ENCODE measurements around the gene AUP1.
A peak's percentile ranks its signal among the peaks of the same experiment; 100 is the strongest.

AUP1 gene

DNA sequence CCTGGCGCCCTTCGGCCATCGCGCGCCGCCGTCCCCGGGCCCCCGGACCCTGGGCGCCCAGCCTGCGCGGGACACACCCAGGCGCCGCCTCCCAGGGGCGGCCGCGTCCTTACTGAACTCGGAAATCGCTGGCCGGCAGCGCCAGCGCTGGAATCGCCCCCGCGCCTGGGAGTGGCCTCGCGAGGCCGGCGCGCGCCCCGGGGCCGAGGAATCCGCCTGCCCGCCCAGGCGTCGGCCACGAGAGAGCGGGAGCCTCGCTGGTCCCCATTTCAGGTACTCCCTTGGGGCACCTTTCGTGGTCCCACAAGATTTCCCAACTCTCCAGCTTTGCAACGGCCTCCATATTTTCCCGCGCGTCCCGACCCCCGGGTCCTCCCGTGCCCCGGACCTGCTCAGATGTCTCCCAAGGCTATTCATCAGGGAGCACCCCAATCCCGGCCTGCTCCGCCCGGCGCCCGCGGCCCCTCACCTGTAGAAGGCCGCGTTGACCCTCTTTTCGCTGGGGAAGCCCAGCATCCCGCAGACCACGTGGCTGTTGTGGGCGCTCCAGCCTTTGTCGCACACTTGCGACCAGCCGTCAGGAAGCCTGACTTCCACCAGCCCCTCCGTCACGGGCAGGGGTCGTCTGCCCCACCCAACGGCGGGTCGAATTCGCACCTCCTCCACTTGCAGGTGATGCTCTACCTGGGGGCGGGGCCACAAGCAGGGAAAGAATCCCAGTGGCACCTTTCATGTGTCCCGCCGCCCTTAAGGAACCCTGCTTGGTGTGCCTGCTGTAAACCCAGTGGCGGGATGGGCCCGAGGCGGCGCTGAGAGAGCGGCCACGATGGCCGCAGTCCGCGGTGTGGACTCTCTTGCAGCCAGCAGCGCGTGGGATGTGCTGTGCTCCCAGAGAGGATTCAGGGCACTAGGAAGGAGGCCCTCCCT is 19.7 kb upstream of the AUP1 start:
- DNase-seq (ENCODE audit: extremely low spot score), result peak; percentile 68
- no peak for TF ChIP-seq NFRKB (IDR thresholded peaks at IDR 0.05)
- peak; percentile 94 for TF ChIP-seq L3MBTL2 (conservative IDR thresholded peaks at IDR 0.05)
- POLR2A ChIA-PET, result interaction anchor here (1.0 to 1.8 kb wide), 7 partner anchors 15 to 77 kb away, joined by 3 to 7 read pairs (median 4); partner anchors contain the start of genes HTRA2 and MRPL53
- CTCF ChIA-PET, result interaction anchor here (0.9 kb wide), 1 partner anchor 37 kb away, joined by 4 read pairs; no protein-coding TSS in a partner anchor

DNA sequence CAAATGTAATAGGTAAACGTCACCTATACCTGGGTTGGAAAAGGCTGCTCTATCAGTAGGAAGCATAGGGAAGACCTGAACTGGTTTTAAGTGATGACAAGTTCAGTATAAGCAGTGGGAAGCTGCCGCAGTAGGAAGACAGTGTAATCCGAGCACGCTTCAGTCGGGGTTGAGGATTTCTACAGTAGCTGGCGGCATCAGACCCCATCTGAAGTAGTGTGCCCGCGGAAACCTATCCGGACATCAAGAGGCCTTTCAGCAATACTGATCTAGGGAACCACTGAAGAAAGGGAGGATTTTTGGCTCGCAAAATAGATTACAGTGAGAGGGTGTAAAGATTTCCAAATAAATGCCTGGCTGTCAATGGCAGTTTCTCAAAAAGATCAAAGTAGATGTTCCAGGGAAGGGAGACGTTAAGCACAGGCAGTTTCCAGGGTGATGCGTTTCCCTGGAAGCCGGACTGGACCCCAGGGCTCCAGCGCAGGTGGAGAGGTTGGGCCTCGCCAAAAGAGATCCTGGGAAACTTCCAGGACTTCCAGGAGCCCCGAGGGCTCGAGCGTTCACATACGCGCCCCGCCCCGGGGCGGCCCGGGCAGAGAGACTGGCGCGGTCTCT is 18.9 kb upstream of the AUP1 start:
- CTCF ChIA-PET, result no interaction called here
- POLR2A ChIA-PET, result interaction anchor here (1.0 to 1.8 kb wide), 4 partner anchors 14 to 76 kb away, joined by 3 to 7 read pairs (median 6); partner anchors contain the start of gene MRPL53
- no peak for TF ChIP-seq FOXM1 (IDR thresholded peaks at IDR 0.05; ENCODE audit: borderline replicate concordance)
- TF ChIP-seq L3MBTL2 (conservative IDR thresholded peaks at IDR 0.05), result peak; percentile 35; the same call in 1 of the 2 replicates
- TF ChIP-seq HDGF (IDR thresholded peaks at IDR 0.05; ENCODE audit: borderline replicate concordance), result no peak
- no peak for TF ChIP-seq ZNF384 (IDR thresholded peaks at IDR 0.05)
- no peak for TF ChIP-seq FOXK2 (IDR thresholded peaks at IDR 0.05)
- TF ChIP-seq BHLHE40 (IDR thresholded peaks at IDR 0.05; ENCODE audit: borderline replicate concordance), result no peak
- no peak for TF ChIP-seq FOXA1 (IDR thresholded peaks at IDR 0.05)
- TF ChIP-seq LEF1 (IDR thresholded peaks at IDR 0.05; ENCODE audit: borderline replicate concordance), result 0 out of 2 replicates have a peak, but pooled peaks have one; percentile 26
- DNase-seq (ENCODE audit: extremely low spot score), result peak; percentile 44

DNA sequence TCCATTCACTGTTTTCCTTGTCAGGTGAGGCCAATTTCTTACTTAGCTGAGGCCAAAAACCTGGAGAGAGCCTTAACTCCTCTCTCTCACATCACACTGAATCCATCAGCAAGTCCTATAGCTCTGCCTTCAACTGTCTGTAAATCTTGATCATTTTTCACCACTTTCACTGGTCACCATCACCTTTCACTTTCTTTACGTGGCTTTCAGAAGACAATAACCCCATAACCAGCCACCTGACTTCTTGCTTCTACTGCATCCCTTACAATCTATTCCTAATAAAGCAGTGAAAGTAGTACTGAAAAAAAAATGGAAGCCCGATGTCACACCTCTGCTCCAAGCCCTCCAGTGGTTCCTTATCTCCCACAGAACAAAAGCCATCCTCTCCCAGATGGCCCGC is 16.5 kb upstream of the AUP1 start:
- ChIA-PET POLR2A (interaction anchor here (0.9 to 1.7 kb wide), 4 partner anchors 12 to 73 kb away, joined by 3 to 6 read pairs (median 4); partner anchors contain the start of genes AUP1, HTRA2 and MRPL53), CTCF (no interaction called here)
- no peak for DNase-seq (ENCODE audit: extremely low spot score)
- TF ChIP-seq SUZ12 (IDR thresholded peaks at IDR 0.05) (no peak), ZNF384 (IDR thresholded peaks at IDR 0.05) (no peak), BHLHE40 (IDR thresholded peaks at IDR 0.05; ENCODE audit: borderline replicate concordance) (no peak), TARDBP (IDR thresholded peaks at IDR 0.05) (no peak), LEF1 (IDR thresholded peaks at IDR 0.05; ENCODE audit: borderline replicate concordance) (no peak), HDGF (IDR thresholded peaks at IDR 0.05; ENCODE audit: borderline replicate concordance) (no peak), ELF4 (IDR thresholded peaks at IDR 0.05) (no peak), FOXK2 (IDR thresholded peaks at IDR 0.05) (no peak), FOXA1 (IDR thresholded peaks at IDR 0.05) (no peak), SP1 (IDR thresholded peaks at IDR 0.05) (no peak), L3MBTL2 (conservative IDR thresholded peaks at IDR 0.05) (no peak), NFRKB (IDR thresholded peaks at IDR 0.05) (no peak)

- POLR2A ChIA-PET, result interaction anchor here (1.4 to 1.7 kb wide), 2 partner anchors 12 to 72 kb away, joined by 3 to 6 read pairs; partner anchors contain the start of gene MRPL53
- CTCF ChIA-PET, result interaction anchor here (0.9 kb wide), 1 partner anchor 40 kb away, joined by 4 read pairs; no protein-coding TSS in a partner anchor
- no peak for TF ChIP-seq PKNOX1 (IDR thresholded peaks at IDR 0.05)
- TF ChIP-seq FOXM1 (IDR thresholded peaks at IDR 0.05; ENCODE audit: borderline replicate concordance), result no peak
- no peak for TF ChIP-seq ELF4 (IDR thresholded peaks at IDR 0.05)
- no peak for TF ChIP-seq HDGF (IDR thresholded peaks at IDR 0.05; ENCODE audit: borderline replicate concordance)
- TF ChIP-seq CTBP1 (IDR thresholded peaks at IDR 0.05; ENCODE audit: borderline replicate concordance), result no peak
- TF ChIP-seq FOXA1 (IDR thresholded peaks at IDR 0.05), result no peak
- TF ChIP-seq L3MBTL2 (conservative IDR thresholded peaks at IDR 0.05), result no peak
- DNase-seq (ENCODE audit: extremely low spot score), result no peak
These were observed 15.1 kb upstream of the AUP1 start for GRCh38 chr2:74544634-74545033.

- CTCF ChIA-PET, result no interaction called here
- POLR2A ChIA-PET, result interaction anchor here (0.9 kb wide), 1 partner anchor 16 kb away, joined by 3 read pairs; no protein-coding TSS in a partner anchor
- TF ChIP-seq SP1 (IDR thresholded peaks at IDR 0.05) (no peak), FOXA1 (IDR thresholded peaks at IDR 0.05) (no peak), PKNOX1 (IDR thresholded peaks at IDR 0.05) (no peak), FOXK2 (IDR thresholded peaks at IDR 0.05) (no peak), TARDBP (IDR thresholded peaks at IDR 0.05) (no peak), BHLHE40 (IDR thresholded peaks at IDR 0.05; ENCODE audit: borderline replicate concordance) (no peak), SUZ12 (IDR thresholded peaks at IDR 0.05) (no peak), LEF1 (IDR thresholded peaks at IDR 0.05; ENCODE audit: borderline replicate concordance) (no peak), NFRKB (IDR thresholded peaks at IDR 0.05) (no peak), HDGF (IDR thresholded peaks at IDR 0.05; ENCODE audit: borderline replicate concordance) (no peak), FOXM1 (IDR thresholded peaks at IDR 0.05; ENCODE audit: borderline replicate concordance) (no peak), ZNF384 (IDR thresholded peaks at IDR 0.05) (no peak), CTBP1 (IDR thresholded peaks at IDR 0.05; ENCODE audit: borderline replicate concordance) (no peak), L3MBTL2 (conservative IDR thresholded peaks at IDR 0.05) (no peak), ELF4 (IDR thresholded peaks at IDR 0.05) (no peak)
- DNase-seq (ENCODE audit: extremely low spot score), result no peak
These were observed 13.5 kb upstream of the AUP1 start for GRCh38 chr2:74542978-74543377.

GRCh38 chr2:74540291-74540690 is 10.8 kb upstream of the AUP1 start:
- no peak for DNase-seq (ENCODE audit: extremely low spot score)
- POLR2A ChIA-PET, result interaction anchor here (1.3 to 1.6 kb wide), 2 partner anchors 11 to 35 kb away, joined by 4 to 6 read pairs; partner anchors contain the start of genes AUP1 and HTRA2

More at GRCh38 chr2:74540291-74540690, 10.8 kb upstream of the AUP1 start:
- no peak for TF ChIP-seq PKNOX1 (IDR thresholded peaks at IDR 0.05)
- TF ChIP-seq TARDBP (IDR thresholded peaks at IDR 0.05), result no peak
- no peak for TF ChIP-seq ZNF384 (IDR thresholded peaks at IDR 0.05)
- no peak for TF ChIP-seq ELF4 (IDR thresholded peaks at IDR 0.05)
- TF ChIP-seq SUZ12 (IDR thresholded peaks at IDR 0.05), result no peak
- TF ChIP-seq ARNT (IDR thresholded peaks at IDR 0.05), result no peak
- no peak for TF ChIP-seq FOXA1 (IDR thresholded peaks at IDR 0.05)
- no peak for TF ChIP-seq SP1 (IDR thresholded peaks at IDR 0.05)
- CTCF ChIA-PET, result no interaction called here
